Type B pancreatic cell (in vitro differentiated cells): Measurements from ENCODE around the gene LINGO1. TPM values are rescaled to one million over a fixed set of nuclear protein-coding genes. Genes with fewer than 3 reads are reported as not detected.

Source experiments
- DNase-seq: peaks from one replicate; pipeline ENCODE4 v3.0.0; 2021; ENCODE audit warnings: mixed read lengths; ENCODE audit not compliant: unreplicated experiment; ENCODE audit errors: extremely low spot score
- H3K27ac Mint-ChIP-seq: 2 replicates; pipeline ENCODE4 v1.8.0; 2021; ENCODE audit warnings: mild to moderate bottlenecking, mixed read lengths
- H3K27me3 Mint-ChIP-seq: 2 replicates; pipeline ENCODE4 v1.8.0; 2021; ENCODE audit warnings: mixed read lengths
- H3K36me3 Mint-ChIP-seq: 2 replicates; pipeline ENCODE4 v1.8.0; 2021; ENCODE audit warnings: mixed read lengths
- H3K4me1 Mint-ChIP-seq: one replicate; pipeline ENCODE4 v1.8.0; 2021; ENCODE audit warnings: mixed read lengths; ENCODE audit not compliant: unreplicated experiment
- H3K4me3 Mint-ChIP-seq: 2 replicates; pipeline ENCODE4 v1.8.0; 2021; ENCODE audit warnings: mild to moderate bottlenecking, mixed read lengths
- H3K9me3 Mint-ChIP-seq: 2 replicates; pipeline ENCODE4 v1.8.0; 2021; ENCODE audit warnings: mixed read lengths
- total RNA-seq: library from RNA; stranded (reverse); gene quantifications from 2 replicates; pipeline ENCODE4 v1.2.1, GENCODE V29; 2021; ENCODE audit warnings: low replicate concordance
- TF ChIP-seq, protein P1 (sequence below): fragments of 200-600 bp; sonication (generic); conservative IDR thresholded peaks from 2 replicates; pipeline ENCODE4 v1.5.0; 2021; ENCODE audit warnings: antibody characterized with exemption, mild to moderate bottlenecking

The LINGO1 gene
- total RNA-seq, 1 donor from 2014 or later, result 19.6 TPM

DNA sequence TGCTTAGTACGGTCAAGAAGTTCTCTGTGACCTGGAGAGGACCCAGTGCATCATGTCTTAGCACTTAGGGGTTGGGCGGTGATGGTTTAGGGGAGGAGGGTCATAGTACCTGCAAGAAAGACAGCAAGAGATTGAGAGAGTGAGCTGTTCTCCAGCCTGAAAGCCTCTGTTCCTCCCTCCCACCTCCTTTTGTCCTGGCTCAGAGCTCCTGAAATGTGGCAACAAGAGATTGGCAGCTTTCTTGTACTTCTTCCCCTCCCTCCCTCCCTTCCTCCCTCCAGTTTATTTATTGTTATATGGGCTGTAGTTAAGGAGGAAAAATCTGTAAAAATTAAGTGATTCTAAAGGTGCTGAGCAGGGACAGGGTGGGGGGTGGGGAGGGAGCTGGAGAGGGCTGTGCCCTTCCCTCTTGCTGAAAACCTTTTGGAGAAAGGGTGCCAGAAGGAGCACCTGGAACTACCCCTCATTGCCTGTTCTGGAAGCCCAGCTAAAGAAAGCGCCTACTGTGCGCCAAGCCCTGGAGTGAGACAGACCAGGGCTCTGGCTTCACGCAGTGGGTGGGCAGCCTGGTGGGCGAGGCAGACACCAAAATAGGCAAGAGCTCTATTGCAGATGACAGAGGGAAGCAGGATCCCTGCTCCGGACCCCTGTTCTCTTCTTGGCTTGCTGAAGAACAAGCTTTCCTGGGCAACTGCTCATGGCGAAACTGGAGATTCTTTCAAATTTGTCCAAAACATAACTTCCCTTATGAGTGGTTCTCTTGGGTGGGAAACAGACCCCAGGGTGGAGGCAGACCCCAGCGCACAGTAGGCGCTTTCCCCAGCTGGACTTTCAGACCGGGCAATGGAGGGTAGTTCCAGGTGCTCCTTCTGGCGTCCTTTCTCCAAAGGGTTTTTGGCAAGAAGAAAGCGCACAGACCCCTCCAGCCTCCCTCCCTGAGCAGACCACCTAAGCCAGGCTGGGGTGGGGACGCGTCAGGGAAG lies 35.6 kb downstream of the LINGO1 start:
- Mint-ChIP-seq H3K4me3 (no peak overlapping the region), H3K4me1 (peaks cover 16% of the 10 kb centered on the region), H3K27me3 (no peaks in the 10 kb centered on the region), H3K36me3 (no peaks in the 10 kb centered on the region), H3K27ac (no peak overlapping the region), H3K9me3 (no peaks in the 10 kb centered on the region)
- no peak for DNase-seq
- TF ChIP-seq, protein P1, sequence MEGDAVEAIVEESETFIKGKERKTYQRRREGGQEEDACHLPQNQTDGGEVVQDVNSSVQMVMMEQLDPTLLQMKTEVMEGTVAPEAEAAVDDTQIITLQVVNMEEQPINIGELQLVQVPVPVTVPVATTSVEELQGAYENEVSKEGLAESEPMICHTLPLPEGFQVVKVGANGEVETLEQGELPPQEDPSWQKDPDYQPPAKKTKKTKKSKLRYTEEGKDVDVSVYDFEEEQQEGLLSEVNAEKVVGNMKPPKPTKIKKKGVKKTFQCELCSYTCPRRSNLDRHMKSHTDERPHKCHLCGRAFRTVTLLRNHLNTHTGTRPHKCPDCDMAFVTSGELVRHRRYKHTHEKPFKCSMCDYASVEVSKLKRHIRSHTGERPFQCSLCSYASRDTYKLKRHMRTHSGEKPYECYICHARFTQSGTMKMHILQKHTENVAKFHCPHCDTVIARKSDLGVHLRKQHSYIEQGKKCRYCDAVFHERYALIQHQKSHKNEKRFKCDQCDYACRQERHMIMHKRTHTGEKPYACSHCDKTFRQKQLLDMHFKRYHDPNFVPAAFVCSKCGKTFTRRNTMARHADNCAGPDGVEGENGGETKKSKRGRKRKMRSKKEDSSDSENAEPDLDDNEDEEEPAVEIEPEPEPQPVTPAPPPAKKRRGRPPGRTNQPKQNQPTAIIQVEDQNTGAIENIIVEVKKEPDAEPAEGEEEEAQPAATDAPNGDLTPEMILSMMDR, result no peak

DNA sequence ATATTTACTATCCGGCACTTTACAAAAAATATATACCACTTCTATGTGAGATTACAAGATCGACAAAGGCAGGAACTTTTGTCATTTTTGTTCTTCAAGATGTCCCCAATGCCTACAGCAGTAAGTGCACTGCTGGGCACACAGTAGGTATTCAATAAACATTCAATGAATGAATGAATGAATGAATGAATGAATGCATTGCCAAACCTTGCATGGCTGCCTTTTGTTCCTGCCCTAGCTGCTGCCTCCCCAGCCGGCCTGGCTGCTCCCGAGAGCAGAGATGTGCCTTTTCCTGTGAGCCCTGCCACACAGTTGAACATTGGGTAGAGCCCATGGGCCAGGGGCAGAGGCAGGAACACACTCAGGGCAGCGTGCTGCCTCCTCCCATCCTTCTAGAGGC lies 37.5 kb downstream of the LINGO1 start:
- TF ChIP-seq, protein P1, result no peak
- no peaks in the 10 kb centered on the region for H3K36me3 Mint-ChIP-seq

DNA sequence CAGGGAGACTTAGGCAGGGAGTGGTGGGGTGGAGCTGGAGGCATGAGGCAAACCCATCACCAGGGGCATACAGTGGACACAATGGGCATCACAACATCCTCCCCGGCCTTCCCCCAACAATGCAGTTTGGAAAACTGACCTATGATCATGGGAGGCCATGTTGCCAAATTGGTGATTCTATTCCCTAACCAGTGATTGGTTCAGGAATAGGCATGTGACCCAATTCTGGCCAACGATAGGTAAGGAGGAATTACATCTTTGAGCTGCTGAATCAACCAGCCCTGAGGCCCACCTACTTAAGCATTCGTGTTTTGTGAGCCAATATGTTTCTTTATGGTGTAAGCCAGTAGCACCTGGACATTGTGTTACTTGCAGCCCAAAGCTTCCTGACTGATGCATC lies 40.0 kb downstream of the LINGO1 start:
- Mint-ChIP-seq H3K27me3 (peaks cover 3% of the 10 kb centered on the region), H3K27ac (no peak overlapping the region), H3K4me1 (peaks cover 21% of the 10 kb centered on the region), H3K36me3 (no peaks in the 10 kb centered on the region), H3K9me3 (no peaks in the 10 kb centered on the region), H3K4me3 (no peak overlapping the region)
- no peak for DNase-seq
- TF ChIP-seq, protein P1, result no peak

More for the DNA sequence above, 37.5 kb downstream of the LINGO1 start:
- no peaks in the 10 kb centered on the region for H3K27me3 Mint-ChIP-seq
- DNase-seq, result no peak
- peaks cover 16% of the 10 kb centered on the region for H3K4me1 Mint-ChIP-seq
- no peak overlapping the region for H3K4me3 Mint-ChIP-seq
- H3K9me3 Mint-ChIP-seq, result no peaks in the 10 kb centered on the region
- H3K27ac Mint-ChIP-seq, result no peak overlapping the region

DNA sequence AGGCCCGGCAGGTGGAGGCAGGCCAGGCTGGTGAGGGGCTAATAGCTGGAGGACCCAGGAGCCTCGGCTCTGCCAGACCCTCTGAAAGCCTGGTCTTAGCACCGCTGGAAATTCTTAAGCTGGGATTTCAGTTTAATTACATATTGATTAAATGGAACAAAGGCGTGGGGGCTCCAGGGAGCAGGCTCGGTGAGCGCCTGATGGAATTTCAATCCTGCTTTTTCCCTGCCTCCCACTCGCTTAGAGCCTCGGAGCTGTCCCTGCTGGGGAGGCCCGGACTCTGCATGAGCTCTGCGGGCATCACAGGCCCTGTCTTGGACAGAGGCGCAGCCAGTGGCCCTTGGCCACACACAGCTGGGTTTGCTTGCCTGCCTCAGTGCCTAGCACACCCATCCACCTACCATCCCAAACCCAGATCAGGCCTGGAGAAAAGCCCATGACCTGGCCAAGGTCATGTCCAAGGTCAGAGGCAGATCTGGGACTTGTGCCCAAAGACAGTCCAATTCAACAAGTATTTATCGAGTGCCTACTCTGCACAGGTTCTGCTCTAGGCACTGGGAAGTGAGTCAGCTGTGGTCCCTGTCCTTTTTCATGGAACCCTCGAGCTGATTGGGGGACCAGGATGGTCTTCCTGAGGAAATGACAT lies 40.6 kb downstream of the LINGO1 start:
- Mint-ChIP-seq H3K9me3 (no peaks in the 10 kb centered on the region), H3K27ac (no peak overlapping the region), H3K27me3 (peaks cover 3% of the 10 kb centered on the region), H3K4me1 (peaks cover 21% of the 10 kb centered on the region), H3K36me3 (no peaks in the 10 kb centered on the region), H3K4me3 (no peak overlapping the region)
- DNase-seq, result no peak
- TF ChIP-seq, protein P1, result no peak

DNA sequence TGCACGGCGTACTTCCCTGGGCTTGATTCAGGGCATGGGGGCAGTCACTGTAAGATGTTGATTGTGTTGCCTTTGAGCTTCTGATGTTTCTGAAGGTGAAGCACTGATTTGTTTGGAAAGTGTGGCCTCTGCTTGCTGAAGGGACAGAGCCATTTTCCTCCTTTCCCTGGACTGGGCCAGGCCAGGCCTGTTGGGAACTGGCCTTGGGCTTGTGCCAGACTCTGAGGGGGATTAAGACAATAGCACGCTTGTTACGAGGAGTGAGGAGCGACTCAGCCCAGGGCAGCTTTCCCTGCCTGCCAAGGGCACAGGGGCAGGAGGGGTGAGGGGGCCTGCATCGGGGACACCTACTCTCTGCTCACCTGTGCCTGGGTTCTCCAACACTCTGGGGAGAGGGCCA lies 42.9 kb downstream of the LINGO1 start:
- TF ChIP-seq, protein P1, result no peak
- H3K36me3 Mint-ChIP-seq, result no peaks in the 10 kb centered on the region
- peaks cover 3% of the 10 kb centered on the region for H3K27me3 Mint-ChIP-seq
- H3K4me3 Mint-ChIP-seq, result no peak overlapping the region
- no peaks in the 10 kb centered on the region for H3K9me3 Mint-ChIP-seq
- peaks cover 15% of the 10 kb centered on the region for H3K4me1 Mint-ChIP-seq
- H3K27ac Mint-ChIP-seq, result no peak overlapping the region
- DNase-seq, result no peak
